Activated gamma-delta T cell treated with anti-CD3 and anti-CD28 coated beads, Interleukin-2, amount 50 U/mL, for 16 hours (primary cell): ENCODE measurements around the gene PRAME.

Source experiments
- DNase-seq: peaks from one replicate; pipeline ENCODE4 v3.0.0-alpha.2; 2020; ENCODE audit warnings: low read depth

Gene PRAME

GRCh38 chr22:22579869-22580604, 21.0 kb upstream of the PRAME start:
- no peak for DNase-seq

GRCh38 chr22:22578702-22579424, 19.8 kb upstream of the PRAME start:
- DNase-seq: no peak

- no peak for DNase-seq
Observed at GRCh38 chr22:22576989-22577427, 17.9 kb upstream of the PRAME start.

GRCh38 chr22:22576244-22576988, 17.4 kb upstream of the PRAME start:
- peak; percentile 9 for DNase-seq

- no peak for DNase-seq
Observed at GRCh38 chr22:22574361-22574760, 15.3 kb upstream of the PRAME start.

GRCh38 chr22:22573047-22573889, 14.2 kb upstream of the PRAME start:
- DNase-seq: no peak

- no peak for DNase-seq
Observed at GRCh38 chr22:22571862-22572261, 12.8 kb upstream of the PRAME start.

GRCh38 chr22:22571429-22571828, 12.4 kb upstream of the PRAME start:
- no peak for DNase-seq

- no peak for DNase-seq
Observed at GRCh38 chr22:22569218-22569617, 10.2 kb upstream of the PRAME start.

- no peak for DNase-seq
Observed at GRCh38 chr22:22565981-22566380, 6.9 kb upstream of the PRAME start.

GRCh38 chr22:22558071-22558971, 744 bp downstream of the PRAME start:
- DNase-seq: no peak

- no peak for DNase-seq
Observed at GRCh38 chr22:22556995-22557925, 1.8 kb downstream of the PRAME start.

GRCh38 chr22:22556578-22556977, 2.5 kb downstream of the PRAME start:
- DNase-seq: no peak

GRCh38 chr22:22555596-22555995, 3.5 kb downstream of the PRAME start:
- DNase-seq: no peak

GRCh38 chr22:22554587-22555284, 4.3 kb downstream of the PRAME start:
- DNase-seq: no peak

- DNase-seq: no peak
Observed at GRCh38 chr22:22553735-22554586, 5.1 kb downstream of the PRAME start.

- DNase-seq: no peak
Observed at GRCh38 chr22:22553141-22553540, 5.9 kb downstream of the PRAME start.

GRCh38 chr22:22552630-22553029, 6.4 kb downstream of the PRAME start:
- no peak for DNase-seq
